Right lung (tissue), 5 donors: ENCODE data around the gene MYLK2. TPM values are rescaled to one million over a fixed set of nuclear protein-coding genes. Genes with fewer than 3 reads are reported as not detected.

Source experiments
- DNase-seq, 2 donors: peaks; one replicate each; pipeline ENCODE4 v3.0.0-alpha.2; 2013
- polyA plus RNA-seq, 5 donors: library from polyadenylated mRNA; unstranded; fragments of 120-200 nt; gene quantifications; one replicate each; pipeline versions ENCODE4 v1.2.1 to v1.2.3, GENCODE V29; 2013; ENCODE audit warnings: inconsistent platforms in 1 of 5, low replicate concordance in 1 of 5; ENCODE audit not compliant: insufficient read length in 5 of 5, insufficient read depth in 1 of 5

The MYLK2 gene
- polyA plus RNA-seq, 5 donors: 0.63 to 3.3 (median 1.1) TPM

- DNase-seq: no peak
These were observed 16.4 kb downstream of the MYLK2 start for GRCh38 chr20:31835554-31835953.

- DNase-seq: no peak
These were observed 17.1 kb downstream of the MYLK2 start for GRCh38 chr20:31835977-31836852.

DNA sequence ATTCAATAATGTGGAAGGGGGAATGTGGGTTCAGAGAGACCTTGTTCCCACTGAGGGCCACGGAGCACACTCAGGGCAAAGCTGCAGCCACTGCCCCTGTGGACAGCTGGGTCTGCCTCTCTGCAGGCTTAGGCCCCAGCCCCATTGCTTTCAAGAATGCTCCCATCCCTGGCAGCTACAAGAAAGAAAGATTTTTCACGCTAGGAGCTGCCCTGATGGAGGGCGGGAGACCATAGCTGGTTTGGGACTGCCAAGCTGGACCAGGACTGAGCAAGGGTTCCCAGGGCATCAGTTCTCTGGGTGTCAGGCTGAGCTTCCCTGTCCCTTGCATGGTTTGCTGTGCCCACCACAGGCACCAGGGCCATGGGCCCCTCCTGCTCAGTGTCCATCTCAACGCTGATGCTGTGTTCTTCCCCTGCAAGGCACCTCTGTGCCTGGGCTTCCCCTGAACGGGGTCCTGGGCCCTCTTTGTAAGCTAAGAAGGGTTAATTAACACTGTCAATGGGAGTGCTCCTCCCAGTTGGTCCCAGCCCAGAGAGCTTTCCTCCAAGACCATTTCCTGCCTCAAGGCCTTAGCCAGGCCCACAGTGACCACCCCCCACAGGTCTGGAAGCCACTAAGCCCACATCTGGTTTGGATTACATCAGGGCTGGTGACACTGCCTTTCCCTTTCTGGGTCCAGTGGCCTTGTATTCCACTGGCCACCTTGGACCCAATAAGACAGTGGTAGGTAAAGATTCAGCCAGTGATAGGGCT, 17.9 kb downstream of the MYLK2 start:
- no peak for DNase-seq

DNA sequence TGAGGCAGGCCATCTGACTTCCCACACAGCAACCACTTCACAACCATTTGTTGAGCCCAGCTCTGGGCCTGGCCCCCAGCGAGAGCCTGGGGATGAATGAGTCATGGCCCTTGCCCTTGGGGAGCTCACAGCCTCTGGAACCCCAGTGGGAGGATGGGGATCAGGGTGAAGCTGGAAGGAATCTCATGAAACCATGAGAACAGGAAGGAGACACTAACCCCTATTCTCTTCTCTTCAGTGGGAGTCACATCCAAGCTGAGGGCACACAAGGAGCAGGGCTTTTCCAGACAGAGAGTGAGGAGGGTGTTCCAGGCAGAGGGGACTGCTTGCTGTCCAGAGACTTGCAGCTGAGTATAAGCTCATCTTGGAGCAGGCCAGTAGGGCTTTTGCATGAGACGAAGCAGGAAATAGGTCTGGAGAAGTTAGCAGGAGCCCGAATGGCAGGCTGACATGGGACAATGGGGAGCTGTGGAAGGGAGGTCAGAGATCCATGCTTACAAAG, 18.8 kb downstream of the MYLK2 start:
- DNase-seq: no peak

- DNase-seq: no peak
These were observed 19.6 kb downstream of the MYLK2 start for GRCh38 chr20:31838646-31839292.

- no peak for DNase-seq
These were observed 20.8 kb downstream of the MYLK2 start for GRCh38 chr20:31839782-31840487.

DNA sequence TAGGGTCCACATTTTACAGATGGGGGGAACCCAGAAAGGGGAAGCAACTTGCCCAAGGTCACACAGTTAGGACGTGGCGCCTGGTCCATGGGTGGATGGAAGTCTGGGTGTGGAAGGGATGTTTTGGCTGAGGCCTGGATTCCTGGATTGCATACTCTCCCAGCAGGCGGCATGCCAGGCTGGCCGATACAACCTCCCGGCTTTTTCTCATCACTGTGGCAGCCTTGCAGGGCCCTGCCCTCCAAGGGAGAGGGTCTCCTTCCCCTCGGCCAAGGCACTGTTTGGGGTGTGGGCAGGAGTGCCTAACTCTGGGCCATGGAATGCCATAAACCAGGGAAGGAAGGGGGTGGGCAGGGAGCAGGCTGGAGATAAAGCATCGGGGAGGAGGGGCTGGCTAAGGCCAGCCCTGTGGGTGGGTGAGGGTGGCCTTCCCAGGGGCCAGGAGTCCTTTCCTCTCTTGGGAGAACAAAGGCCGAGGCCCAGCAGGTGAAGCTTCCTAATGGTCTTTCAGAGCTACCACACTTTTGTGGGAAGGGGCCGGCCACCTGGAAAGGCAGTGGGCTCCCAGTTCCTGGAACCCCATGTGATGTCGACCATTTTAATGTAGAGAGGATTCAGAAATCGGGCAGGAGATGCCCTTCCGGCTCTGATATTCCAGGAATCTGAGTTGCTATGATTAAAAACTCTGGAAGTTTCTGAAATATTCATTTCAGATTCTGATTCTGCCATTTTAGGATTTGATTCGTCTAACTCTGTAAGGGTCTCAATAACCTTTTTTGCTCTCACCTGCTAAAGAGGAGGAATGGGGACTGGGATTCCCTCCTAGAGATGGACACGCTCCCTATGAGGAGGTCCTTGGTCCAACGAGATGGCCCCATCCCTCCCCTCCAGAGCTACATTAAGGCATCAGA, 22.0 kb downstream of the MYLK2 start:
- DNase-seq: no peak

DNA sequence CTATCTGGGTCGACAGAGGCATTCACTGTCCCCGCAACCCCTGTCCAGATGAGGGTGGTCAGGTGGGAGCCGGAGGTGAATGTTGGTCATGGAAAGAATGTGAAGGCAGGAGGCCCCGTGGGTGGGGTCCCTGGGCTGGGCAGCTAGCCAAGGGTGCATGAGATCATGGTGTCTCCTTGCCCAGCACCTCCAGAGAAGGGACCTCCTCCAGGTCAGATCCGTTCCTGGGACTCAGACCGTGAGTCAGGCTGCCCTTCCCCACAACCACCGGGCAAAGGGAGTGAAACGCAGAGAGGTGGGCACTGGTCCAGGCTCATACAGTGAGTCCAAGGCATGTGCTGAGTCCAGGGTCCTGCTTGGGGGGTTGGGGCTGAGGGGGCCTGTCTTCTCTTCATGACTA, 22.8 kb downstream of the MYLK2 start:
- peak in 1 of 2 donors; percentile 21 for DNase-seq

GRCh38 chr20:31842471-31843157, 23.5 kb downstream of the MYLK2 start:
- peak; percentile 53 to 63 for DNase-seq

GRCh38 chr20:31843288-31843687, 24.1 kb downstream of the MYLK2 start:
- DNase-seq: no peak

GRCh38 chr20:31843881-31844280, 24.7 kb downstream of the MYLK2 start:
- no peak for DNase-seq

- DNase-seq: no peak
These were observed 25.7 kb downstream of the MYLK2 start for GRCh38 chr20:31844737-31845299.

- peak in 1 of 2 donors; percentile 41 for DNase-seq
These were observed 26.2 kb downstream of the MYLK2 start, which contains the start of gene FOXS1 for GRCh38 chr20:31845300-31845863. TSS of gene FOXS1 (minus strand) at chr20:31845604. CDS start at chr20:31845542, 62 bp downstream.

DNA sequence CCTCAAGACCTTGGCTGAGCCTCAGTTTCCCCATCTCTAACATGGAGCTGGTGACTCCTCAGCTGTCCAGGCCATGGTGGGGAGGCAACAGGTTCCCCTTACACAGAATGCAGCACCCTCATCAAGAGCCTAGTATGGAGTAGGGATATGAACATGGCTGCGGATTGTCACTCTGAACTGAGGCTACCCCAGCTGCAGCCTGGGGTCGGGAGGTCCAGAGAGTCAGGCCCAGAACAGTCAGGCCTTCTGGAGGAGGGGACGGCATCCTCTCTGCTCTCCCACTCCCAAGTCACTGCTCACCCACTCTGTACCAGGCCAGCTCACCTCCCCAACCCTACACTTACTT, 27.6 kb downstream of the MYLK2 start:
- DNase-seq: no peak

GRCh38 chr20:31848088-31848999, 29.2 kb downstream of the MYLK2 start:
- no peak for DNase-seq

- DNase-seq: no peak
These were observed 30.3 kb downstream of the MYLK2 start for GRCh38 chr20:31849306-31849930.

DNA sequence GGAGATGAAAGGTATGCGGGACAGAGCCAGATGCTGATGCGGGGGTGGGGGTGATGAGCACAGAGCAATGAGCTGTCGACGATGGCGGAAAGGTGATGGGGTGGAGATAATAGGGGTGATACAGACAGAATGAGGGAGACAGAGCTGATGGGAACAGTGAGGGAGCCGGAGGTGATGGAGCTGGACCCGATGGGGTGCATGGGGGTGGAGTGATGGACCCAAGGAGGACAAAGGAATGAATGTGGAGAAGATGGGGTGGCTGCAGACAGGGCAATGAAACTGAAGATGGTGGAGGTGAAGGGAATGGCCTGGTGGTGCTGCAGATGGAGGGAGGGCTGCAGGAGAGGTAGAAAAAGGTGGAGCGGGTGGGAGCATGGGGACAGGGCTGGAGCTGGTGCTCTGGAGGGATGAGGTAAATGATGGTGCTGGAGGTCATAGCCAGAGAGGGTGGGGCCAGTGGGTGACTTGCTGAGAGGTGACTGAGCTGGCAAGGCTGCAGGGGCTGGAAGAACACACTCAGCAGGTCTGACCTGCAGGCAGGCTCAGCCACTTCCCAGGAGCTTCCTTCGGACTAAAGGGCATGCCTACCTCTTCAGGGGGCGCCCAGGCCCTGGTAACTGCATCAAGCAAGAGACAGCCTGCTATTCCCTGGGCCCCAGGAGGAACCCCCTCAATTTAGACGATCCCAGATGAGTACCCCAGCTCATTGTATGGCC, 32.2 kb downstream of the MYLK2 start:
- no peak for DNase-seq
